DND-41 (cell line): ENCODE results near the gene RNF144B.

Source experiments
- CTCF ChIP-seq: IDR thresholded peaks from 2 replicates; pipeline ENCODE4 v1.5.1; 2012; ENCODE audit warnings: borderline replicate concordance, low read length, moderate library complexity, mild to moderate bottlenecking; ENCODE audit not compliant: poor library complexity, severe bottlenecking; ENCODE audit errors: extremely low read depth
- EZH2 ChIP-seq: IDR thresholded peaks from 3 replicates; pipeline ENCODE4 v1.6.1; 2012; ENCODE audit warnings: borderline replicate concordance, low read depth, mild to moderate bottlenecking, moderate library complexity, low read length, inconsistent platforms; ENCODE audit not compliant: severe bottlenecking

- no peak for TF ChIP-seq CTCF
- TF ChIP-seq EZH2 = no peak
Observed at GRCh38 chr6:18412644-18413043, 25.5 kb downstream of the RNF144B start.
